Raji (cell line): Measurements from ENCODE around the gene KRTAP10-4.
"Not testable (repeated sequence)": the region's sequence is repeated elsewhere in the genome, so short reads cannot be mapped to it uniquely, and the experiment has no call there.

Source experiments
- POLR2A ChIP-seq: IDR thresholded peaks from 2 replicates; pipeline ENCODE4 v1.6.1; 2011; ENCODE audit warnings: low read depth, low read length, control low read depth; ENCODE audit not compliant: insufficient read depth

Gene KRTAP10-4

DNA sequence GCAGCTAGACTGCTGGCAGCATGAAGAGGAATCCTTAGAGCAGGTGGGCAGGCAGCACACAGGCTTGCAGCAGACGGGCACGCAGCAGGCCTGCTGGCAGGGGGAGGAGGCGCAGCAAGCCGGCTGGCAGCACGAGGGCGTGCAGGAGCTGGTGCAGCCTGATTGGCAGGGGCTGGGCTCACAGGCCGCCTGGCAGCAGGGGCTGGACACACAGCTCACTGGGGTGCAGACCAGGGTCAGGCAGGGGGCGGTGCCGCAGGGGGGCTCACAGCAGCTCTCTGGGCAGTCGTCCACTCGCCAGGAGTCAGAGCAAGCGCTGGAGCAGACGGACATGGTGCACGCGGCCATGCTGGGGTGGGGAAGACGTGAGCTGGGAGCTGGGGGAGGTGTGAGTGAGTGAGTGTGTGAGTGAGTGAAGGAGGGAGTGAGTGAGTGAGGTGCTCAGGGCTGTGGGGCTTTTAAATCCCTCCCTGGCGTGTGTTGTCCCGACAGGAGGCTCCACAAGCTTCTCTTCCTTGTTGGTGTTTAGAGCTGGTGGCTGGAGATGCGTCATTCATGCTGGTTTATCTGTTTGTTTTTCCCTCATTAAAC is 6.8 kb downstream of the KRTAP10-4 start, which contains the start of gene KRTAP10-5:
TSS of gene KRTAP10-5 (minus strand) at position 374 of the 591 bp plus-strand sequence. CDS start at position 348, 26 bp downstream.
- TF ChIP-seq POLR2A = not testable (repeated sequence)

DNA sequence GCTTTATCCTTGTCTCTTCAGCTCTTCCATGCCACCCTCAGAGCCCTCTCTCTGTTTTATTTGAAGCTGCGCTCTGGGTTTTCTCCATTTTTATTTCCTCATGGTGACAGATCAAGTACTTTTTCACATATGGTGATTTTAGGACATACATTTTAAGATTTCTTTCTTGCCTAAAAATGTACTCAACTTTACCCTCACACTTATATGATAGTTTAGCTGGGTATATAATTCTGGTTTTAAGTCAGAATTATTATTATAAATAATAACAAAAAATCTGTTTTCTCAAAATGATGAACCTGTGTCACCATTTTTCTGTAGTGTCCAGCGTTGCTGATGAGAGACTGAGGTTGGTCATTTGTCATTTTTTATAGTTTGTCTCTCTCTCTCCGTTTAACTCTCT is 7.6 kb downstream of the KRTAP10-4 start:
- no peak for TF ChIP-seq POLR2A

DNA sequence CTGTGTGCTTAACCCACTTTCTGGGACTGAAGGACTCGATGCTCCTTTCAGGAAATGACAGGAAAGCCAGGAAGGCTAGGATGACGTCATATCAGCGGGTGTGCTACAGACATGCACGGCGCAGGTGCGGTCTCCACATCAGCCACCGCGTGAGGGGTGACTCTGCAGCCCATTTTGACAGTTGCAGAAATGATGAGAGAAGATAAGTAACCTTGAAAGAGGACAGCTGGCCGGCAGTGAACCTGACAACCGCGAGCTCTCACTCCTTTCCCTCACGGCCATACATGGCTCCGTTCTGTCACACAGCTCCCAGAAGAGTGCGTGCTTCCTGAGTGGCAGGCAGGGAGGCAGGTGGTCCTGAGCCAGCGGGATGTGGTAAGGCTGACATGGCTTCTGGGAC is 8.5 kb downstream of the KRTAP10-4 start:
- TF ChIP-seq POLR2A = no peak

DNA sequence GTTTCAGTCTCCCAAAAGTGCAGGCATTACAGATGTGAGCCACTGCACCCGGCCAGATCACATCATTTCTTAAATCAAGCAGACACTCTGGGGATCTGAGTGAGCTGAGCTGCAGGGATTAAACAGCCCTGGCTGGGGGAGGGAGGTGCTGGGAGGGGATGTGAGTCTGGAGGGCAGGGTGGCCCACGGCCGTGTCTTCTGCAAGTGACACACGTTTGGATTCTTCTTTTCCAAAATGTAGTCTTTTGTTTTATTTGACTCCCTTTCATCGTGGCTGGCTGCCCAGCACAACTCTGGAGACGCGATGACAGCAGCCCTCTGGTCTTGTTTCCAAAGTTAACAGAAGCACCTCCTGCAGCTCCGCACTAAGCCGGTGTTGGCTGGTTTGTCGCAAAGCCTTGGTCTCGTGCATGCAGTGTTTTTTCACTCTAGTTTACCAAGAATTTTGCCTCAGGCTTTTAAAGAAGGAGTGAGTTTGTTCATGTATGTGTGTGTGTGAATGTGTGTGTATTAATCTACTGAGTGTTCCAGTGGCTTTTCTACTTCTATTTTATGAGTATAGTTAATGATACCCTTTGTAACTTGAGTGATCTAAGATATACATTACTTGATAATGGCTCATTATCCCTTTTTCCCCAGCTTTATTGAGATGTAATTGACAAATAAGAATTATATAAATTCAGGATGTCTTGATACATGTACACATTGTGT is 9.7 kb downstream of the KRTAP10-4 start:
- TF ChIP-seq POLR2A = no peak

DNA sequence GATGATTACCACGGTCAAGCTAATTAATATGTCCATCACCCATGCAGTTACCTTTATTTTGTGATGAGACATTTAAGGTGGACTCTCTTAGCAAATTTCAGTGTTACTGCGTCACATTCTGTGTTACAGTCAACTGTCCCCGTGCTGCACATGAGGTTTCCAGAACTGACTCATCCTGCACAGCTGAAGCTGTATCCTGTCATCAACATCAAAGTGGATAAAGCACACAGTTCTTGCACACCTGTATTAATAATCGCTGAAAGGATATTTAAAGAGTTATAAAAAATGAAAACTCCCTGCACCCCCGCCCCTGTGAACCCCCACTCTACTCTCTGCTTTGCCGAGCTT is 10.2 kb downstream of the KRTAP10-4 start:
- no peak for TF ChIP-seq POLR2A

DNA sequence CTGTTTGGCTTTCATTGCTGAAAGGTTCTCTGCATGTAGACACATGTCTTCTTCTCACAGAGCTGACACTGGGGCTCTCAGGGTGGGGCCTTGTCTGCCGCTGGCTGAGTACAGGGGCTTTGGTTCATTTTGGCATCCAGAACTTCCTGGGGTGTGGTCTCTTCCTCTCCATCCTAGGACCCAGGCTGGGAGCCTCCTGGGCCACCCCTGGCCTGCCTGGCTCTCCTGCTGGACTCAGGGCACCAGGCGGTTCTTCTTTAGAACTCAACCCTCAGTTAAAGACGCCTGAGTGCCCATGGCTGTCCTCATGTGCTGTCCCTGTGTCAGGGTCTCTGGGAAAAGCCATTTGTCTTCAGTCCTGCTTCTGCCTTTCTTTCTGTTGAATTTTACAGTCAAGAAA is 12.4 kb downstream of the KRTAP10-4 start:
- TF ChIP-seq POLR2A = no peak

DNA sequence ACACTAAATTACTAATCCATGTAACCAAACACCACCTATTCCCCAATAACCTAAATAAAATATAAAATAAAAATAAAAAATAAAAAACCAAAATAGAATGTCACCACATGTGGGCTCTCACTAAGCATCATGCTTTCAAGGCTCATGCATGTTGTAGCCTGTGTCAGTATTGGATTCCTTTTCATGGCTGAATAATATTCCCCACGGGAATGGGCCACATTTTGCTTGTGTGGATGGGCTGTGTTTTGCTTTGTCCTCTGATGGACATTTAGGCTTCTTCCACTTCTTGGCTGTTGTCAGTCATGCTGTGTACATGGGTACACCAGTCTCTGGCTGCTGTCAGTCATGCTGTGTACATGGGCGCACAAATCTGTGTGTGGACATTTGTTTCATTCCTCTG is 15.6 kb downstream of the KRTAP10-4 start:
- no peak for TF ChIP-seq POLR2A

DNA sequence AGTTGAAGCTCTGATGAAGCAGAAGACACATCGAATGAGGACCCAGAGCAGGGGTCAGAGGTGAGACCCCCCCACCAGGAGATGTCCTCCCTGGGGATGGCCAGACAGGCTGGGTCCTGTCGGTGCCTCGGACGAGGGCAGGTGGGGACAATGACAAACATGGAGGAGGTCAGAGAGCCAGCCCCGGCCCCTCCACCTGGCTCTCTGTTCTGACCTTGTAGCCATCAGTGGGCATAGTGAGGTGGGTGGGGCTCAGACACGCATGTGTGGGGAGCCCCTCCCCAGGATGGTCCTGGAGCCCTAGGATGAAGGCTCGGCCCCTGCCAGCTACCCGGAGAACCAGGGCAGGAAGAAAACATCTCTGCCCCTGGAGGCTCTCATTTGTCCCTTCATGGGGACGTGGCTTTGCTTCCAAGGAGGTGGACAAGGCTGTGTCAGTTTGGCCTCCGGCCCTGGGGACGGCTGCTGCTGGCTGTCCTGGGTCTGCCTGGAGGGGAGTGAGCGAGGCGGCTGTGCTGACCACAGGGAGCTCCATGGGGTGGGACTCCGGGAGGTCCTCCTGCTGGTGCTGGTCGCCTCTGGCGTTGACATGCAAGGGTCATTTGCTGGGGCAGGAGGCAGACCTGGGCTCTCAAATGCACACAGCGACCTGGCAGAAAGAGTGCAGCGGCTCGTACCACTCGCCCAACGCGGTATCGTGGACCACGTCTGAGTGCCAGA is 16.2 kb downstream of the KRTAP10-4 start:
- no peak for TF ChIP-seq POLR2A

DNA sequence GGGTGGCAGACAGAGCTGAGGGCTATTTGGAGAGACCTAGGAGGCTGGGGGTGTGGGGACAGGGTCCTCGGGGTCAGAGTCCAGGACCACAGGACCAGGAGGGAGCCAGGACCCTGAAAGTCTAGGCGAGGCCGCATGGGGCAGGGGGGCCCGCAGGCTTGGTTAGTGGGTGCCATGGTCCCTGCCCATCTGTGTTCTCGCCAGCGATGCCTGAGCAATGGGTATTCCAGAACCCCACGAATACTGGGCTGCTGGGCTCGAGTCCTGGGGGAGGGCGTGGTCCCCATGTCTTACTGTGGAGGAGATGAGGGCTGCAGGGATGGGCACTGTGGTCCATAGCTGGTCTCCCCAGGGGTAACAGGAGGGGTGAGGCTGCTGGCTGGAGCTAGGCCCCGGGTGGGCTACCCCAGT is 16.8 kb downstream of the KRTAP10-4 start:
- no peak for TF ChIP-seq POLR2A

DNA sequence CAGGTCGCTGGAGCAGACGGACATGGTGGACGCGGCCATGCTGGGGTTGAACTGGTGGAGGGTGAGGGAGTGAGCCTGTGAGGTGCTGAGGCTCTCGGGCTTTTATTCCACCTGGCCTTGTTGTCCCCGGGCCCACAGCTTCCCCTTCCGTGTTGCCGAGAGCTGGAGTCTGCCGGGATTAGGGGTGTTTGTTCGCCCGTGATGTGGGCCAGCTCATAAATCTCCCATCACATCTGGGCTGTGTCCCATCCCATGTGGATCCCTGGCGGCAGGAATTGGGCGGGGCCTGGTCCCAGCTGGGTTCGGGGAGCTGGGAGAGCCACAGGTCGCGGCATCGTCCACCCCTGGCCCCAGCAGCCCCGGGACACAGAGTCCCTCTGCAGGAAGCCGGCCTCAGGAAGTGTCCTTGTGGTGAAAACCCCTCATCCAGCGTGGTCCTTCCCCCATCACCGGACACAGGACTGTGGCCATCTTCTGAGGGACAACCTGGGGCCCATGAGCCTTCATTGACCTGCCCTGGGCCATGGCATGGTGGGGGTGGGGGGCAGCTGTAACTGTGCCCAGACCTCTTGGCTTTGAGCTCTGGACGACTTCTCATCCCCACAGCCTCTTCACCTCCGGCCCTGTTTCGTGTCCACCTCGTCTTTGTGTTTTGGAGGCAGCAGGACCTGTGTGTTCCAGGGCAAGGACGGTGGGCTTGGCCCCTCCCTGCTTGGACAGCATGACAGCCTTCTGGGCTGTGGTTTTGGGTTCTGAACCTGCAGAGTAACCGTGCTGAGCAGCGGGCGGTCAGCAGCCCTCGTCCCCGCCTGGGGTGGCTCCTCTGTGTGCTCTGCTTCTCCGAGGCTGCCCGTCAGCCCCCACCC is 19.1 kb downstream of the KRTAP10-4 start, which contains the start of gene KRTAP10-6:
TSS of gene KRTAP10-6 (minus strand) at position 60 of the 866 bp plus-strand sequence. CDS start at position 39, 21 bp downstream.
- no peak for TF ChIP-seq POLR2A

DNA sequence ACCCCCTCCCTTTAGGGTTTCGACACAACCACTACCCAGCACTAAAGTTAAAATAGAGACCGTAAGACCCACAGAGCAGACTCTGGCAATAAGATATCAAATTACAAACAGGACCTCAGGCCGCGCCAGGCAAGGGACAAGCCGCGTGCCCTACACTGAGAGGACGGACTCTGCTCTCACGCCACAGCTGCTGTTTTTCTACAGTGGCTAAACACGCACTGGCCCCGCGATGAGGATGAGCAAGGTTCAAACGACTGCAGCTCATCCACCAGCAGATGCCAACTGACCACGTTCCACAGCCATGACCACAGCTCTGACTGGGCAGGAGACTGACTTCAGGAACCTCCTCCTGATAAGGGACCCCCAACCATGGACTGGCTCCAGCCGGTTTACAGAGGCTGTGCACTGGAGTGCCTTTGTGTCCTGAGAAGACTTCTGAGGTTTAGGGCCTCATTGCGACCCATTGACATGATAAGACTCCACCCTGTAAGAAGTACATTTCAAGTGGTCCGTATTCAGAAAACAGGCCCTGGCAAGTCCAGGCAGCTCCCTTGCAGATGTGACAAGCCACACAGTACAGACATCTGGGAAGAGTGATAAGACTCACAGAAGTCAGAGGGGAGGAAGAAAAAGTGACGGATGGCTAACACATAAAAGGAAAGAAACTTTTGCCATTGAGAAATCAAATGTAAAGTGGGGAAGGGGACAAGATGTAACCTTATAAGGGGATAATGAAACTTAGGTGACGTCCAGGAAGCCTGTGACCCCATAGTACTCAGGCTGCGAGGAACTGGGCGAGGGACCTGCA is 20.3 kb downstream of the KRTAP10-4 start:
- no peak for TF ChIP-seq POLR2A

DNA sequence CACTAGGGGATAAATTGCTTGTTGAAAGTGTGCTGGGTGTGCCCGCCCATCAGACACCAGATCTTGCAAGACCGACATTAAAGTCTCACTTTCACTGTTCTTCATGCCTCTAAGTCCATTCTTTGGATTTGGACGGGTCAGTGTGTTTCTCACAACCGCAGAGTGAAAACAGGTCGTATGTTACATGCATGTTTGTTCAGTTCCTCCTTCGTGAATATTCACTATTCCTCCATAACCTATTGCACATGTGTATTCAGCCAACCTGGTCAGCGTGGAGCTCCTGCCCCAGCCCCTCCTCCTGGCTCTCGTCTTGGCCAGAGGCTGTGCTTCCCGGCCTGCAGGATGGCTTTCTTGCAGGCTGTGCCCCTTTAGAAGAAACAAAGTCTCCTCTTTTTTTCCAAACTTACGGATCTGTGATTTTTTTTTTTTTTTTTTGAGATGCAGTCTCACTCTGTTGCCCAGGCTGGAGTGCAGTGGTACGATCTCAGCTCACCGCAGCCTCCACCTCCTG is 20.9 kb downstream of the KRTAP10-4 start:
- TF ChIP-seq POLR2A = no peak

DNA sequence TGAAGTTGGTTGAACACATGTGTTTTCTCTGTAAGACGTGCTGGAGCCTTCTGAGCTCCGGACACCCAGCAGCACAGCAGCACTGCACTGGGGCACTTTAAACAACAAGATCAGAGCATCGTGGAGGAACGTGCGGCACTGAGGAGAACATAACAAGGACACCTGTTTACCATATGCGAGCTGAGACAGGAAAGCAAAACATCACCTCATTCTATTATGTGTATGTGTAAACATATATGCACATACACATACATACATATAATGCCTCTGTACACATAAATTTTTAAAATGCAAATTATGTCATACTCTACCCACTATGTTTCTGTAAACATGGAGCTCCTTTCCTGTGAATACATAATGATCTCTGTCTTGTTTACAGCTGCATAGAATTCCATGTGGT is 22.0 kb downstream of the KRTAP10-4 start:
- no peak for TF ChIP-seq POLR2A
